HG02884 (cell line): Measurements from ENCODE around the gene SLC30A4.
"Not testable (repeated sequence)": the region's sequence is repeated elsewhere in the genome, so short reads cannot be mapped to it uniquely, and the experiment has no call there.

Experiments
- ATAC-seq: cut with Tn5 transposase; IDR thresholded peaks from one replicate; pipeline ENCODE4 v1.9.1; 2021; ENCODE audit warnings: mild to moderate bottlenecking, moderate library complexity; ENCODE audit not compliant: unreplicated experiment

The SLC30A4 gene, protein sequence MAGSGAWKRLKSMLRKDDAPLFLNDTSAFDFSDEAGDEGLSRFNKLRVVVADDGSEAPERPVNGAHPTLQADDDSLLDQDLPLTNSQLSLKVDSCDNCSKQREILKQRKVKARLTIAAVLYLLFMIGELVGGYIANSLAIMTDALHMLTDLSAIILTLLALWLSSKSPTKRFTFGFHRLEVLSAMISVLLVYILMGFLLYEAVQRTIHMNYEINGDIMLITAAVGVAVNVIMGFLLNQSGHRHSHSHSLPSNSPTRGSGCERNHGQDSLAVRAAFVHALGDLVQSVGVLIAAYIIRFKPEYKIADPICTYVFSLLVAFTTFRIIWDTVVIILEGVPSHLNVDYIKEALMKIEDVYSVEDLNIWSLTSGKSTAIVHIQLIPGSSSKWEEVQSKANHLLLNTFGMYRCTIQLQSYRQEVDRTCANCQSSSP

DNA sequence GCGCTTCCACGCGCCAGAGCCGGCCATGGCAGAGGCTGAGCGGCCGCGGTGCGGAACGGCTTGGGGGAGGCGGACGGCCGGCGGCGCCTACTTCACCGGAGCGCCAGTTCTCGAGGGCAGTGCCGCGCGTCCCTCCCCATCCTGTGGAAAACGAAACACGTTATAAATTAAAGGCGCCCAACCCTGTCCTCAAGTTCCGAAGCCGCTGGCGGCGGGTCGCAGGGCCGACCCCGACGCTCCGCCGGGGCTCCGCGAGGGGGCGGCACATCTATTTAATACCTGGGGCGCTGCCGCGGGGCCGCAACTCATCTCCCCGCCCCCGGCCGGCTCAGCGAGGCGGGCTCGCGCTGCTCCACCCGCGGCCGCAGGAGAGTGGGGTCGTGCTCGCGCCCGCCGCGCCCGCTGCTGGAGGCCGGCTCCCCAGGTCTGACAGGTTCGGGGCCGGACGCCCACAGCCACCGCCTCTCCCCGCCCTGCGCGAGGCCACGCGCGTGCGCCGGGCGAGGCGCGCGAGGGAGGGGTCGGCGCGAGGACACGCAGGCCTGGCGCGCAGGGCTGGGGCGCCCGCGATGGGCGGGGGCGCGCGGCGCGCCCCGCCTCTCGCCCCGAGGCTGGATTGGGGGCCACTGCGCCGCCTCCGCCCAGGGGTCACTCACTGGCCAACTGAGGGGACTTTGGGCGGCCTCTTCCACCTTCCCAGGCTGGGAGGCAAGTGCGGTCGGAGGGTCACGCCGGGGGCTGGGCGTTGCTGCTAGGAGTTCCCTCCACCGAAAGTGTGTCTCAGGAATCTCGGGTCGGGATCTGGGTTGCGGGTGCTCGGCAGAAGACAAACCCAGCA, at the start of gene SLC30A4:
Gene SLC30A4, minus strand, starts transcription at position 428 of the 838 bp plus-strand sequence. Its CDS starts 401 bp downstream, at position 27.
- peak; percentile 78 for ATAC-seq

DNA sequence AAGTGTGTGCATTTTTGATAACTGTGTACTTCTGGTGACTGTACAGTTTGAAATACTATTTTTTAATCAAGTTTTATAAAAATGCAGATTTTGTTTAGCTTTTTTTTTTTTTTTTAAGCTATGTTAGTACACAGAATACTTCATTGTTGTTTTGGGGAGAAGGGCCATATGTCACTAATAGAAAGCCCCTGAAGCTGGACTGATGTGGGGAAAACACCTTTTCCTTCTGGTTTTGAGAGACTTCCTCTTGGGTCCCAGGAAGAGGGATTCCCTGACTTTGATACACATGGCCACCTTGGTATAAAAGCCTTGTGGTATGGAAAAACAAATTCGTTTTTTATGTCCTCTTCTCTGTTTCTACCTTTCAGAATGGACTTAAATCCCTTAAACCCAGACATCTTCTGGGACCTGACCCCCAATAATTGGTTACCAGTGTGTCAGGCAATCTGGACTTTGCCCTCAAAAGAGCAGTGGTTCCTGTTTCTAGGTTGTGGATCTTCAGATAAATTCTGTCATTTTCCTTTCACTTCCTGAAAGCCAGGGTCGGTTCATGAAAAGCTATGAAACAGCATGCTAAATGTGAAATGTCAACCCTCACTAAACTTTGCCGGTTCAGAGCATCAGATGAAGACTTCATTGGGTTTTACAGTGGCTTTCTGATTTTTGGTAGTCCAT, 33.5 kb upstream of the SLC30A4 start:
- ATAC-seq: no peak

DNA sequence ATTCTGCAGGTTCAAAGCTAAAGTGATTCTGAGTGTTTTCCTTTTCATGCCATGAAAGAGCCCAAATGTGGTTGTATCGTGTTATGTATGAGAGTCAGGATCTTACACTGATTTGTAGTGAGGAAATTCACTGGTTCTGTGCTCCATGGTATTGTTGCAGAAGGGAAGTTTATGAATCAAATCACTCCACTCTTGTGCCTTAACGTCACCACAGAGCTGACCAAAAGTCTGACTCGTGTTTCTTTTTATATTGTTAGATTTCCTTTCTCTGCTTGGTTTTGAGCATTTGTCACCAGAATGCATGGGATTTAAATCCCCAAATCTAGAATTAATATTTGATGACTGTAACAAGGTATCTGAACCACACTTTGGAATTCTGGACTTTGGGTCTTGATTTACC, 29.1 kb upstream of the SLC30A4 start:
- ATAC-seq: no peak

DNA sequence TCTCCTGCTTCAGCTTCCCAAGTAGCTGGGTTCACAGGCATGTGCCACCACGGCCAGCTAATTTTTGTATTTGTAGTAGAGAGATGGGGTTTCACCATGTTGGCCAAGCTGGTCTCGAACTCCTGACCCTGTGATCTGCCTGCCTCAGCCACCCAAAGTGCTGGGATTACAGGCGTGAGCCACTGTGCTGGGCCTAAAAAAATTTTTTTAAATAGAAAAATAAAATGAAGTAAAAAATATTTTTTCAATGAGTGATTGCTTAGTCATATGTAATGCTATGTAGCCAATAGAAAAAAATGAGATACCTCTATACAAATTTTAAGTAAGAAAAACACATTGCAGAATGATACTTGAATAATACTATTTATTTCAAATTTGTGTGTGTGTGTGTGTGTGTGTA, 27.9 kb upstream of the SLC30A4 start:
- ATAC-seq: no peak

DNA sequence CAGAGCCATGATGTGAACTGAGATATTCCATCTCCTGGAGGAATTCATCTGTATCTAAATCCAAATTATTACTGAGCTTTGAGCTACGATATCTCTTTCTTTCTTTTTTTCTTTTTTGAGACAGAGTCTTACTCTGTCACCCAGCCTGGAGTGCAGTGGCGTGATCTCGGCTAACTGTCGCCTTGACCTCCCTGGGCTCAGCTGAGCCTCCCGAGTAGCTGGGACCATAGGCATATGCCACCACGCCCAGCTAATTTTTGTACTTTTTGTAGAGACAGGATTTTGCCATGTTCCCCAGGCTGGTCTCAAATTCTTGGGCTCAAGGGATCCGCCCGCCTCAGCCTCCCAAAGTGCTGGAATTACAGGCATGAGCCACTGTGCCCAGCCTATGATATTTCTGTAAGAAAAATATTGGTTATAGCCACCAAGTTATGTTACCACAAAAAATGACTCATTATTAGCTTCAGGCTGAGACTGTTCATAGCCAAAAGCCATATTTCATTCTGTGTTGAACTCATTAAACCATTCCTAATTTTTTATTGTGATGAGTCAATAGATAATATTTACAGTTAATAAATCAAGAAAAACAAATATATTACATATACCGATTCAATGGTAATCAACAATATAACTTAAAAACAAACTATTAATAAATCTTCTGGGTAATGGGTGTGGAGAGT, 27.1 kb upstream of the SLC30A4 start:
- ATAC-seq: no peak

DNA sequence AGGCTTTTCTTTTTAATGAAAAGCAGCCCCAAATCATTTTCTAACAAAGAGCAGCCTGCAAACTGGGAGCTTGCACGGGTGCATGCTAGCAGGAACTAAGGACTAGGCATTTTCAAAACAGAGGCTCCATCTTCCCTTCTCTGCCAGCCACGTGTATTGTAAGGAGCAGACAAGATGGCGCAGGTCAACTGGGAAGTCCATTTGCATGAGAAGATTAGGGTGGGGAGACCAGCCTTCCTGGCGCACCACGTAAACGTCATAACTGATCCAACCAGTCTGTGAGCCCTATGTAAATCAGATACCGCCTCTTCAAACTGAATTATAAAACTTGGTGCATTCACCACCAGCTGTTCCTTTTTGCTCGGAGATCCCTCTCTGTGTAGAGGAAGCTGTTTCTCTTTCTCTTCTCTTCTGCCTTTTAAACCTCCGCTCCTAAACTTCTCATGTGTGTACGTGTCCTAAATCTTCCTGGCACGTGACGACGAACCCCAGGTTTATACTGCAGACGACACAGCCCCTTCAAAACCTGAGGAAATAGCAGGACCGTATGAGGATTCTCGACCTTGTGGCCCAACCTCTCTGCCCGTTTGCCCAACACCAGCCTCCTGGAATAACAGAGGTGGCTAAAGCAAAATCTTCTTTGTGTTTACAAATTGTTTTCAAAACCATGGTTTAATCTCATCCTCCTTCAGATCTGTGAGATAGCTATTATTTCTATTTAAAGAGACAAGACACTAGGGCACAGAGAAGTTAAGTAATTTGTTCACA, 26.4 kb upstream of the SLC30A4 start:
- no peak for ATAC-seq

DNA sequence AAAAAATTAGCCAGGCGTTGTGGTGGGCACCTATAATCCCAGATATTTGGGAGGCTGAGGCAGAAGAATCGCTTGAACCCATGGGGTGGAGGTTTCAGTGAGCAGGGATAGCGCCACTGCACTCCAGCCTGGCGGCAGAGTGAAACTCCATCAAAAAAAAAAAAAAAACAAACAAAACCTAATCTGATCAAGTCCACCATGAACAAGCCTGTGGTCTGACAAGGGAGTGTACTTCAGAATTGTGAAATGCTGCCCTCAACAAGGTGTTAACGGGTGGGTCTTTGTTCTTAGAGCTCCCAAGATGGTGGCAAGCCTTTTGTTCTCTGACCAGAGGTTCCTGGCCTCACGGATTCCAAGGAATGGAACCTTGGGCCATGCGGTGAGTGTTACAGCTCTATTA, 24.2 kb upstream of the SLC30A4 start:
- no peak for ATAC-seq

DNA sequence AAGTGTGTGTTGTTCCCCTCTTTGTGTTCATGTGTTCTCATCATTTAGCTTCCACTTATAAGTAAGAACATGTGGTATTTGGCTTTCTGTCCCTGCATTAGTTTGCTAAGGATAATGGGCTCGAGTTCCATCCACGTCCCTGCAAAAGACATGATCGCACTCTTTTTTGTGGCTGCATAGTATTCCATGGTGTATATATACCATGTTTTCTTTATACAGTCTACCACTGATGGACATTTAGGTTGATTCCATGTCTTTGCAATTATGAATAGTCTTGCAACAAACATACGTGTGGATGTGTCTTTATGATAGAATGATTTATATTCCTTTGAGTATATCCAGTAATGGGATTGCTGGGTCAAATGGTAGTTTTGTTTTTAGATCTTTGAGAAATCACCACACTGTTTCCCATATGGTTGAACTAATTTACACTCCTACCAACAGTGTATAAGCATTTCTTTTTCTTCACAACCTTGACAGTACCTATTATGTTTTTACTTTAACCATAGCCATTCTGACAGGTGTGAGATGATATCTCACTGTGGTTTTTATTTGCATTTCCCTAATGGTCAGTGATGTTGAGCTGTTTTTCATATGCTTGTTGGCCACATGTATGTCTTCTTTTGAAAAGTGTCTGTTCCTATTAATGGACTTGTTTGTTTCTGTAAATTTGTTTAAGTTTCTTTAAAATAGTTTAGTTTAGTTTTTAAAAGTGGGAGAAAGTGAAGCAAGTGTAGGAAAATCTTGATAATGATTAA, 21.9 kb upstream of the SLC30A4 start:
- no peak for ATAC-seq

DNA sequence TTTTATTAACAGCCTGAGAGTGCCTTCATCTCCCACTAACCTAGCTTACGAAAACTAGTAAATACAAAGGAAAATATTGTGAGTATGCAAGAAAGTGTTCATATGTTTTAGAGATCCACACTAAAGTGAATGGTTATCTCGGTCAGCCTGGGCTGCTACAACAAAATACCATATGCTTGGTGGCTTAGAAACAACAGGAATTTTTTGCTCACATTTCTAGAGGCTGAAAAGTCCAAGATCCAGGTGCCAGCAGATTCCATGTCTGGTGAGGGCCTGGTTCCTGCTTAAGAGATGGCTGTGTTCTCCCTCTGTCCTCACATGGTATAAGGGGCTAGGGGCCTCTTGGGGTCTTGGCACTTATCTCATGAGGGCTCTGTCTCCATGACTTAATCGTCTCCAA, 20.5 kb upstream of the SLC30A4 start:
- no peak for ATAC-seq

DNA sequence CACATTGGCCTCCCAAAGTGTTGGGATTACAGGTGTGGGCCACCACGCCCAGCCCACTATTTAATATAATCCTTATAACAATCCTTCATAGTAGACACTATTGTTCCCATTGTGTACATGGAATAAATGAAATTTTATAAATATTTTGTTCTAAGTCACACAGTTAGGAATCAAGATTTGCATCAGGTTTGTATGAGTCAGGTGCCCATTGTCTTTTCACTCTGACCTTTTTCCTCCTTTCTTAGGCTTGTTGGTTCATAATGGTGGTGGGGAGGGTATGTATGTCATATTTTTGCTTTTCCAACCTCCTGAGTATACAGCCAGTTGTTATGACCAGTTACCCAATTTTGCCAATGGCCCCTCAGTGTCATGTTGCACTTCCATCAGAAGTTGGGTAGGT, 18.0 kb upstream of the SLC30A4 start:
- no peak for ATAC-seq

DNA sequence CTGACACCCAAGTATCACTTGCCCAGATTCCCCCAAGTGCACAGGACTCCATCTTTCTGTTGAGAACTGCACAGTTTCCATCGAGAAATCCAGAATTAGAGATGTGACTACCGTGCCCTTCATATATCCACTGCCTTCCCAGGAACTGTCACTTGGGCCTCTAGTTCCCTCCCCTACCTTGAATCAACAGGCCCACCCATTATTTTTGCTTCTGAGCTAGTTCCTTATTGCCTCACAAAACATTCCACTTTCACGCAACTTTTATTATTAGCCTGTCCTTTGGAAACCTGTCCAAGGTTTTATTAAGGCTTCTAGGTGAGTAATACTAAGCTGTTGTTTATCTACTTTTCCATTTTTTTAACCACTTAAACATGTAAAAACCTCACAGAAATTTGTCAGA, 17.1 kb upstream of the SLC30A4 start:
- no peak for ATAC-seq

DNA sequence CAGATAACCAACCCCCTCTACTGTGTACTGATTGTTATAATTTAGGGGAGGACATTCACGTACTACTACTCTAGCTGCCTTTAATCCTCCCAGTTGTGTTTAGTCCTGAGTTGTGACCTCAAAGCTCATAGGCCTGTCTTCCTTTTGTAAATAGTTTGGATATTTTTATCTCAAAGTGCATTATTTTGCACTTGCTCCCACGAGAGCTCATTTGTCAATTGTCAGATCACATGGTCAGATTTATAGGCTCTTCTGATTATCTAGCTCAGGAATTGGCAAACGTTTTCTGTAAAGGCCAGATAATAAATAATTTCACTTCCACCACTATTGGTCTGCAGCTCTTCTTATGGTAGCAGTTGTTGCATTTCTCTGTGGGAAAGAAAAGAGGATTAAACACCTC, 14.4 kb upstream of the SLC30A4 start:
- no peak for ATAC-seq

DNA sequence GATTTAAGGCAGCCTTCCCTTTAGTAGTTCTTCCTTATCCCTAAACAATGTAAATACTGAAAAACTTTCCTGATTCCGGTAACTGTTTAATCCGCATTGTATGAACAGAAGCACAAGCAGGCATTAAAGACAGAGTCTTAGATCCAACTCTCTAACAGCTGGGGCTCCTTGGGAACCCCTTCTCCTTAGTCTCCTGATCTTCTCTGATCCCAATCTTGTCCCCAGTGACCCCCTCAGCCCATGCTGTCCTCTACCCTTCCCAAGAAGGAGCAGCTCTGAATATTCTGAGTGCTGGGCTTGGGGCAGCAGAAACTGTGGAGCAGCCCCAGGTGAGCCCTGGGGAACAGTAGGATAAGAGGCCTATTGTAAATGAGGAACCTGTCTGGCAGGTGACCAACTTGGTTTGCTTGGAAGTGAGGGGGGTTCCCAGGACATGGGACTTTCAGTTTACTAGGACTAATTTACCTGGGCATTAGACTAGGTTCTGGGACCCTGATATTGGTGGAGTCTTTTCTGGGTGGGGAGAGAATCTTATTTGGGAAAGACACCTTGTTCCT, 13.0 kb upstream of the SLC30A4 start:
- ATAC-seq: no peak

DNA sequence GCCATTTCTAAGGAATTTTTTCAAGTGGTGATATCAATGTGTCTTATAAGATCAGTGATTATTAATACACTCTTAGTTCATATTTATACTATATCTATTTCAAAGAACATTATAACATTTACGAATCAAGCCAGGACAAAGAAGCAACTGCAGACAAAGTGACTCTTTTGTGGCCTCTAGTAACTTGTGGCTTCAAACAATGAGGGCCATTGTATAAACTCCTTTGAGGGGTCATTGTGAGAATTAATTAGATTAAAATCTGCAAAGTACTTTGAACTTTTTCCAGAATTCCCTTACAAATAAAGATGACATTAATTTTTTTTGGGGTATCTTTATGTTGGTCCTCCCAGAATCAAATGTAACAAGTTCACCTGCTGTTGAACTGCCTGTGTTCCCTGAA, 12.3 kb upstream of the SLC30A4 start:
- ATAC-seq: no peak

DNA sequence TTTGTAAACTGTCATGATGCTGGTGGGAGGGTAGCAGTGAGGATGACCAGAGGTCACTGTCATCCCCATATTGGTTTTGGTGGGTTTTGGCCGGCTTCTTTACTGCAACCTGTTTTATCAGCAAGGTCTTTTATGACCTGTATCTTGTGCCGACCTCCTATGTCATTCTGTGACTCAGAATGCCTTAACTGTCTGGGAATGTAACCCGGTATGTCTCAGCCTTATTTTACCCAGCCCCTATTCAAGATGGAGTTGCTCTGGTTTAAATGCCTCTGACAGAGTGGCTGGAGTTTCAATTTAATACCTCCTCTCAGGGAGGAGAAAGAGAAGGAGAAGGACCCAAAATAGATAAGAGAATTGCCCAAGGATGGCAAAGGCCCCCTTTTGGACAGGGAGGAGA, 10.3 kb upstream of the SLC30A4 start:
- ATAC-seq: not testable (repeated sequence)

DNA sequence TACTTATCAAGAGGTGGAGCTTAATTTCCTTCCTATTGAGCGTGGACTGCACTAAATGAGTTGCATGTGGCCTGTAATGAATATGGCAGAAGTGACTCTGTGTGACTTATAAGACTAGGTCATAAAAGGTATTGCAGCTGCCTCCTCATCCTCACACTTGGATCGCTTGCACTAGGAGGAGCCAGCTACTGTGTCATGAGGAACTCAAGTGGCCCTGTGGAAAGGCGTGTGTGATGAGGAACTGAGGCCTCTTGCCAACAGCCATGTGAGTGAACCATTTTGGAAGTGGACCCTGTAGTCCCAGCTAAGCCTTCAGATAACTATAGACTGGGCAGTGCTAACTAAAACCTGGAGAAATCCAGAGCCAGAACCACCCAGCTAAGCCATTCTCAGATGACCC, 7.1 kb upstream of the SLC30A4 start:
- ATAC-seq: no peak

DNA sequence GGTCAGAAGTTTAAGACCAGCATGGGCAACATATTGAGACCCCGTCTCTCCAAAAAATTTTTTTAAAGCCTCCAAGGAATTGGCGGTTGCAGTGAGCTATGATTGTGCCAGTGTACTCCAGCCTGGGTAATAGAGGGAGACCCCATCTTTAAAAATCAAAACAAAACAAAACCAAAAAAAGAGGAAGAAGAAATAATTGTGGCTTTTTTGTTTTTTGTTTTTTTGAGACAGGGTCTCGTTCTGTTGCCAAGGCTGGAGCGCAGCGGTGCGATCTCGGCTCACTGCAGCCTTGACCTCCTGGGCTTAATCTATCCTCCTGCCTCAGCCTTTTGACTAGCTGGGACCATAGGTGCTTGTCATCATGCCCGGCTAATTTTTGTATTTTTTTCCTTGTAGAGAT, 4.5 kb upstream of the SLC30A4 start:
- ATAC-seq: no peak

DNA sequence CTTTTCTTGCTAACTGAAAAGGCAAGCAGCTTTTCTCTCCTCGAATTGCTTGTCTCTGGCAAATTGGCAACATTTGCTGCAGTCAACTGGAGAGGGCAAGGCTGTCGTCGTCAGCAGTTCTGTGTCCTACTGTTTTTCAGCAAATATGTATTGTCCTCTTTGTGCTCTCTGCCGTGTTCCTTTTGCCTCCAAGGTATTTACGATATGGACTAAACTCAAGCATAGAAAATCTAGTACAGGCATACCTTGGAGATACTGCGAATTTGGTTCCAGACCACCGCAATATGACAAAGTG, 558 bp upstream of the SLC30A4 start:
- ATAC-seq: no peak

DNA sequence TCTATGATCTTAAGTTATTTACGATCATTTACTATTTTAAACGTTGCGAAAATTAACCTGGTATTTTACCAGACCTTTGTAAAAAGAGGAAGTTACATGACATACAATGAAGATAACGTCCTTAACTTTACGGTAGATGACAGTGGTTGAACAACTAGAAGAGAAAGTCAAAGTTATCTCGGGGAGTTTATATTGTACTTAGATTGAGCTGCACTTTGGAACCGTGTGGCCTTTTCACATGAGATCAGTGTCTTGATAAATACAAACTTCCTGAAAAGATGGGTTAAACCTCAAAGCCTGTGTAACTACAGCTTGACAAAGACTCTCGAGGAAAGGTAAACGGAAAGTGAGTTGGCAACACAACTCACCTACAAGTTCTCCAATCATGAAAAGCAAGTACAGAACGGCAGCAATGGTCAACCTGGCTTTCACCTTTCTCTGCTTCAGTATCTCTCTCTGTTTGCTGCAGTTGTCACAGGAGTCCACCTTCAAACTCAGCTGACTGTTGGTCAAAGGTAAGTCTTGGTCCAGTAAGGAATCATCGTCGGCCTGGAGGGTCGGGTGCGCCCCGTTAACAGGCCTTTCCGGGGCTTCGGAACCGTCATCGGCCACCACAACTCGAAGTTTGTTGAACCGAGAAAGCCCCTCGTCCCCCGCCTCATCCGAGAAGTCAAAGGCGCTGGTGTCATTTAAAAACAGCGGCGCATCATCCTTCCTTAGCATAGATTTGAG, 793 bp downstream of the SLC30A4 start:
- peak; percentile 8 for ATAC-seq
